GM19397 (cell line): ENCODE measurements around the gene SLC51B.
"Not testable (repeated sequence)": the region's sequence is repeated elsewhere in the genome, so short reads cannot be mapped to it uniquely, and the experiment has no call there.

Source experiments
- ATAC-seq: cut with Tn5 transposase; IDR thresholded peaks from one replicate; pipeline ENCODE4 v1.9.1; 2021; ENCODE audit warnings: mild to moderate bottlenecking, moderate library complexity; ENCODE audit not compliant: unreplicated experiment

The SLC51B gene

DNA sequence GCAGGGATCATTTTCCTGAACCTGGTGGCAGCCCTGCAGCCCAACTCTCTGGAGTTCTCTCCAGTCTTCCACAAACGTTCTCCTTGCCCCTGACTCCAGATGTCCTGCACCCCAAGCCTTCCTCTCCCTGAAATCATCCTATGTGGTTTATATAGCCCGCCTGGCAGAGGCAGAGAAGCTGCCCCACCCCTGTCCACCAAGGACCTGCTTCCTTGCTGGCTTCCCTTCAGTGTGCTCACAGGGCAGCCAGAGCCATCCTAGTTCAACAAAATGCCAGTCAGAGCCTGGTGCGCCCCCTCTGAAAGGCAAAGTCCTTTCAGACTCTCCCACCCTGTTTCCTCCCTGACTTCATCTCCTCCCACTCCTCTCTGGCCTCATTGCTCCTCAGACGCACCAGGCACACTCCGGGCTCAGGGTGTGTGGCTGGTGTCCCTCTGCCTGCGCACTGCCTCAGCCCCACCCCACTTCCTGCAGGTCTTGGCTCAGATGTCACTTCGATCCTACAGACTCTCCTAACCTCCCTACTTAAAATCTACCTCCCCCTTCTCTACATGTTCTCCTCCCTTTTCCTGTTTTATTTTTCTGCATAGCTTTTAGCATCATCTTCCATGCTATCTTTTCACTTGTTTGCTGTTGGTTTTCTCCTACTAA is 37.2 kb downstream of the SLC51B start:
- ATAC-seq, result no peak

DNA sequence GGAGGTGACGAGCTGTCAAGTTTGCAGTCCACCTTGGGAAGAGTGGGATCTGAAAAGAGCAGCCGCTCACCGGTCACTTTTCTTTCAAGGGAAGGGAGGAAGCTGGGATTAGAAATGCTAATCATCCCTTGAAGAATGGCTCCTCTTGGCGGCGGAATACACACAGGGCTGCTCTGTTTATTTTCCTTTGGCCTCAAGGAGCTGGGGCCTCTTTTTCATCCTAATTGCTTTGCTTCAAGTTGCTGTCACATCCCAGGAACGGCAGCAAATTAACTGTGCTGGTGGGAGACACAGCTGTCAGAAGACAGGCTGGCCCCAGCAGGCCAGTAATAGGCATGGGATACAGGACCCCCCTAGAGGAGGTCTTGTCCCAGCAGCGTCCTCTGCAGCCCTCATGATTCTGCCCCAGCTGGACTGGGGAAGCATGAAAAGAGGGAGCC is 38.1 kb downstream of the SLC51B start:
- ATAC-seq, result no peak

DNA sequence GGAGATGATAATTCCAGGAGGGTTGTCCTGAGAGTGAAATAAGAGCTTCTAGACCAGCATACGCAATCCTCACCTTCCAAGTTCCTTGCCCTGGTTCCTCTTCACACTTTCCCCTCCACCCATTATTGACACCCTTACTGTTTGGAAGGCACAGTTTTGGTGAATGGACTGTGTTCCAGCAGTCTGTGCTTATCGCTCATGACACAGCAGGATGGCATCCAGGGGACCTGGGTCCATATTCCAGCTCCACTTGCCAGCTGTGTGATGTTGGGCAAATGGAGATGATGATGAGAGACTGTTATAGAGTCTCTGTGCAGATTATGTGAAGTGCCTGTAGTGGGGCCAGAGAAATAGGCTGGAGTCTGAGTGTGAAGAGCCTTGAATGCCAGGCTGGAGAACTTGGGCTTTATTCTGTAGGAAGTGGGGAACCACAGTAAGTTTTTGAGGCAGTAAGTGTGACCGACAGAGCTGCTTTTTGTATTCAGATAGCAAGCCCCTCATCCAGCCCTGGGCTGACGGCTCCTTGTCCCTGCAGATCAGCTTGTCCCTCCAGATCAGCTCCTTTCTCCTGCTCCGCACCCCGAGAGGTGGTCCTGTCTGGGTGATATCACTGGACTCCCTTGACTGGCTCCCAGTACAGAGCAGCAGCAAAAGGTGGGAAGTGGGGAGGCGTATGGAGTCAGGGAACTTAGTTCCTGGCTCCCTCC is 39.5 kb downstream of the SLC51B start:
- no peak for ATAC-seq

DNA sequence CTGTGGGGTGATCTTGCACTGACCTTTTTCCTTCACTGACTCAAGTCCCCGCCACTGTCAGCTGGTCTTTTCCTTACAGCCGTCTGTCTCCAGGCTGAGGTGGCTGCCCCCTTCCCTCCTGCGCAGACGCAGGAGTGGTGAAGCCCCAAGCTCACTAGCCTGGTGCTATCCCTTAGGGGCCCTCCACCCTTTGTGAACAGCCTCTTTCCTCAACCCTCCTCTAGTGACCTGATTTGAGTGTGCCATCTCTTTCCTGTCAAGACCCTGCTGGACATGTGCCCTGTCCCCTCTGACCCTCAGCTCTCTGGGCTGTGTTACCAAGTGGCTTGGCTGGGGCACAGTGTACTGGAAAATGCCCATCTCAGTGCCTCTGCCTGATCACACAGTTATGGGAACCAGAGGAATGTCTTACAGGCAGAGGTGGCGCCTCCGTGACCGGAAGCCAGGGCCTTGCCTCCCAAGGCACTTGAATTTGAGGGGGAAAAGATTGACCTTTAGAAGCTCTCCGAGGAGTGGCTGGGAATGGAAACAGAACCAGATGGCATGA is 40.1 kb downstream of the SLC51B start:
- no peak for ATAC-seq

DNA sequence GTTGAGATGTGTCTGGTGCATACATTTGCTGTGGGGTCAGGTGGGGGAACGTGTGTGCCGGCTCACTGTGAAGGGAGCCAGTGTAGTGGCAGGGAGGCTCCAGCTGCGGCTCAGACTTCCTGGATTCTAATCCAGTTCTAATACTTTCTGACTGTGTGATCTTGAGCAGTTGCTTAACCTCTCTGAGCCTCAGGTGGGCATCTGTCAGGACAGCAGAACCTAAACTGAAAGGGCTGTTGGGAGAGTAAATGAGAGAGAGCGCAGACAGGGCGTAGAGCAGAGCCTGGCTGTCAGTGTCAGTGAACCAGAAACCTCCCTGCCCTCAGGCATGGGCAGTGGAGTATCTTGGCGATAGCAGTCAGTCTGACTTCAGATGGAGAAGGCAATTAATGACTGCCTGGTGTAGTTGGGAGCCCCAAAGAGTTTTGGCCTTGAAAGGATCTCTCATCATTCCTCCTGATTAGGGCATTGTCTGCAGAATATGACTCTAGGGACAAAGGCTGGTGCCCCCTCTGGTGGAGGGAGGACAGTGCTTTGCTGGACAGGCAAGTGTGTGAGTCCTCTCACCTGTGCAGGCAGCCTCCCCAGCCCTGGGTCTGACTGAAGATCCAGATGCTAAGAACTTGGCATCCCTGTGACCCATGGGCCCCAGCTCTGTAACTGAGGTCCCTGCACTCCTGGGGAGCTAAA is 40.9 kb downstream of the SLC51B start:
- ATAC-seq, result no peak

DNA sequence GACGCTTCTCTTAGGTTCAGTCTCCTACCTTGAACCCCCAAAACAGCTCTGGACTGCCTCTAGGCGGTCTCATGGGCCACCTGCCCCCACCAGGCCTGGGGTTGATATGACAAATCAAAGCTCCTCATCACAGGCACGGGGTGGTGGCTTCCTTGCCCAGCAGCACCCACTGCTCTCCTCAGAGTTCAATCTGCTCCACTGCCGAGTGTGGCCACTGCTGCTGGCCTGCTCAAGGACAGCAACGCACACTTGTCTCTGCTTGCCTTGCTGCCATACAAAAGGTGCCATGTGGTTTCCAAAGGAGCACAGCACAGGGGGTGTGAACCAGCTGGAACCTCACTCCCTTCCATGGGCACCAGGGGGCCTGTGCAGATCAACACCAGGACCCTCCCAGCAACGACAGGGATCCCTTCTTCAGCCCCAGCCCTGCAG is 41.5 kb downstream of the SLC51B start:
- no peak for ATAC-seq

DNA sequence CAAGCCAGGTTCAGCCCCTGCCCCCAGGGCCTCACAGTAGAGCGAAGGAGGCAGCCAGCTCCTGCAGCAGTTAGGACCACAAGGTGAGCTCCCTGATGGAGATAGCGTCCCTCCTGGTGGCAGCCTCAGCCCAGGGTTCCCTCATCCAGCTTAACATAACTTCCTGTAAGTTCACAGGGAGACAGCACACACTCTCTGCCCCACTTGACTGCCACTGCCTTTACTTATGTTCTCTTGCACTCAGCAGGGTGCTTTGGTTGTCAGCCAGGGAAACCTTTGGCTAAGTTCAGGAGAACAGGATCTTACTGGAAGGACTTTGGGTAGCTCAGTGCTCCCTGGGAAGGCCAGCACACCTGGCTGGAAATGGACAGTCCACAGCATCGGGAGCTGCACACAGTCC is 42.2 kb downstream of the SLC51B start:
- no peak for ATAC-seq

DNA sequence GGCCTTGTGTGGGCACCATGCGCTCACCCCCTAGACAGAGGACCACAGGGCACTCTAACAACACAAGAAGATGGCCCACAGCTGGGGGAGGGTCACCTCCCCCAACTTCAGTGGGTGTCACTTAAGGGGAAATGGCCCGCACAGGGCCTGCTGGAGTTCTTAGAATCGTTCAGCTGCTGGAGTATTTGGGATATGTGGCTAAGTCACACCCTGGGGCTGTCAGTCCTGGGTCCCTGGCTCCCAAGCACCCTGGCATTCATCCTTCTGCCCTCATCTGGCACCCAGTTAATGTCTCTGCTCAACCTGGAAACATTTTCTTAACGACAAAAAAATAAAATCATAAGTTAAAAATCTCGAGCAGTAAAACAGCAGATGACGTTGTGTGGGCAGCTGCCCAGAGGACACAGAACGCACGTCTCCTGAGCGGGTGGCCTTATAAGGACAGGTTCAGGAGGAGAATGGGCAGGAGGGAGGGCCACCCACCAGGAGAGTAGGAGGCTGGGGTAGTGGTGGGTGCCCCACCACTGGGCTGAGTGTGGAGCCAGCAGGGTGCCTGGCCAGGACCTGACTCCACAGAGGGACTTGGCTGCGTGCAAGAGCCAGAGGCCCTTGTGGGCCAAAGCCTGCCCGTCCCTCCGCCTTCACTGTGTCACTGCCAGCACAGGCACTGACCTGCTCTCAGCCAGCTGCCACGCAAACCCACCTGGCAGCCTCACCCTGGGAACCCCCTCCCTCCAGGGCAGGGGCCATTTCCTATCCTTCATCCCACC is 42.9 kb downstream of the SLC51B start:
- no peak for ATAC-seq

DNA sequence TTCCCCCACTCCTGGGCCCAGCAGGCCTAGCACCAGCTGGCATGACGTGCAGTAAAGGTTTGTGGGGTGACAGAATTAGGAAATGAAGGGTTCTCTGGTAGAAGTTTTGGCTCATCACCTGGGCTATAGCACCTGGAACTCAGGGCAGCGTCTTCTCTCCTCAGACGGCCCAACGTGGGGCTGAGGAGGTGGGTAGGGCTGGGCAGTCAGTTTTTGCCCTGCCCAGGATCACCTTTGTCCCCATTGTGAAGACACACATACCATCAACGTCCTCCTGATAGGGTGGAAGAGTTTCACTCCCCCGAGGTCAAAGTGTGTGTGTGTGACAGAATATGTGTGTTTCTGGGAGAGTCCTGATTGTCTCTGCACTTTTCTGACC is 43.4 kb downstream of the SLC51B start:
- ATAC-seq, result no peak

DNA sequence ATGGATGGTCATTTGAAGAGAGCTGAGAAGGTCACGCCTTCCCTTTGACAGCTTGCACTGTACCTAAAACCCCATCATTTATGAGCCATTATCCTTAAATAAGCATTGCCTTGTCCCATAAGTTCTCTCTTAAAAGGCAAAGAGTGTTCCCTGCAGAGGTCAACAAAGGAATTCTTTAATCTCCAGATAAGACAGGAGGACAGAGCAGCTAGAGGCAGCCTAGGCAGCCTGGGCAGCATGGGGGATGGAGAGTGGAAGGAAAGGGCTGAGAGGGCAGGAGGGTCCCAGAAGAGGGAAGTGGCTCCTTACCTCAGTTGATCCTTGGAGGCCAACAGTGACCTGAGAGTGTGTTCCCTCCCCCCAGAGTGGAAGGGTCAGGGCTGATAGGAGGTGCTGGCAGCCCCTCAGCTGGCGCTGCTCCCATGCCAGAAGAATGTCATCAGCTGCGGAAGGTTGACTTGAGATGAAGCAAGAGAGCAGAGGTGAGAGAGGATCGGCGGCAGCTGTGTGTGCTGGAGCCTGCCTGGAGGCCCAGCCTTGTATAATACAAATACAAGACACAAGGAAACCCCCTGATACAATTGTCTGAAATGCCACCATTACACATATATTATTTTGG is 44.1 kb downstream of the SLC51B start:
- ATAC-seq, result no peak

DNA sequence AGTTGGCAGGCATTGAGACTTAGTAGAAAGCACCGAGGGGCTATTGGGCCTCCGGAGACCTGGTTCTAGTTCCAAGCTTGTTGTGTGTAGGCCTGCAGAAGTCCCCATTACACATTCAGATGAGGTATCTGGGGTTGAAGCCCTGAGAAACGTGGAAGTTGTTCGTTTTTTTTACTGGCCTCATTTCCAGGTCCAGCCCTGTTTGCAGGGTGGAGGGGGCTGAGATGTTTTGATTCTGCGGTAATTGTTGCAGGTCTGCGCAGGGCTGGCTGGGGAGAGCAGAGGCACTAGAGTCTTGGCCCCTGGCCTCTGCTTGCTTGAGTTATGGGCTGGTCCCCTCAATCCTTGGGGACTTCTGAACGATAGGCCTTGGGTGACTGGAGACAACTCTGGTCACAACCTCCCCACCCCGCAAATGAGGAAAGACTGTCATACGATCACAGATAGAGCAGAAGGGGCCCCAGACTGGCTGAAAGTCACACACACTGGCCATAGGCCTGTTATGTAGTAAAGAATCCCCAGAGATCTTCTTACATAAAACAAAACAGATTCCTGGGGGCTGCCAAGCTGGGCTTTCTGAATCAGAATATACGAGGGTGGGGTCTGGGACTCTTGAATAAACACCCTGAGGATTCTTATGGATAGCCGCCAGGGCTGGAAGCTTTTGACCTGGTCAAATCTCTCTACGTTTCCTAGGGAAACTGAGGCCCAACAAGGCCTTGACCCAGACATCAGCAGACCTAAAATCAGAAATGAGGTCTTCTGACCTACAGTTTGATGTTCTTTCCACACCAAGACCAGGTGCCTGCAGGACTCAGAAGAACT is 47.0 kb downstream of the SLC51B start:
- ATAC-seq, result no peak

DNA sequence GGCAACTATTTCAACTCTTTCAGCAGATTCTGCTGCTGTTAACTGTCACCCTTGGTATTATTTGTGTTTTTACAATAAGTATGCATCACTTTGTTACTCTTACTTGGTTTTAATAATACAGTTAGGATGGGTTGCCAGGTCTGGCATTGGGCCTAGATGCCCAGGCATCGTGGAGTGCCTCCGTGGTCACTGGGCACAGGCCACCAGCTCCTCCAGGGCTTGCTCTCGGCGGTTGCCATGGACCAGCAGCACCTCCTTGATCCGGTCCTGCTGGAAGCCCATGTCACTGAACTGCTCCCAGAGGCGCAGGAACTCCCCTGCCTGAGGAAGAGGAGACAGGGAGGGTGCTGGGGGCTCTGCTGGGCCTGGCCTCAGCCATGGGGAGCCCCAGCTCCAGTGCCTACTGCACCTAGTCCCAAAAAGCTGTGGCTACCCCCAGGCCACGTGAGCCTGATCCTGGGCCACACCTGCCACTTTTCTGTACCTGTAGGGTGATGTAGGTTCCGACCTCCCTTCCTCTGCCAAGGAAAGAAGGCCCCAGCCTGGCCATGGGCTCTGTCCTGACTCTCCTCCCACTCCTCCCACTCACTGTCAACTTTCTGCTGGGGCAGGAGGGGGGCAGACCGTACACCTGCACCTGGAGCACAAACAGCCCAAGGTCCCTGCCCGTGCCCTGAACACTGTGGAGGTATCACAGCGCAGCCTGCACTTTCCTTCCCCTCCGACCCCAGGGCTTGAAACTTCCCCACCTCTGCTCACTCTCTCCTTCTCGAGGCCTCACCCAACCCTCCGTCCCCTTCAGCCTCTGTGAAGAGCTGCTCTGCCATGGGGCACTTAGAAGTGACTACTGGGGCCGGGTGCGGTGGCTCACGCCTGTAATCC is 48.0 kb downstream of the SLC51B start:
- no peak for ATAC-seq

DNA sequence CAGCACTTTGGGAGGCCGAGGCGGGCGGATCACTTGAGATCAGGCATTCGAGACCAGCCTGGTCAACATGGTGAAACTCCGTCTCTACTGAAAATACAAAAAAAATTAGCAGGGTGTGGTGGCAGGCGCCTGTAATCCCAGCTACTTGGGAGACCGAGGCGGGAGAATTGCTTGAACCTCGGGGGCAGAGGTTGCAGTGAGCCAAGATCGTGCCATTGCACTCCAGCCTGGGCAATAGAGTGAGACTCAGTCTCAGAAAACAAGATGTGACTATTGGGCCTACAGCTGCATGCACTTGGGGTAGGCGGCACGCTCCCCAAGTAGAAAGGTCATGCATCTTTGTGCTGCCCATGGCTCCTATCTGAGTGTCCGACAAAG is 48.6 kb downstream of the SLC51B start:
- not testable (repeated sequence) for ATAC-seq

DNA sequence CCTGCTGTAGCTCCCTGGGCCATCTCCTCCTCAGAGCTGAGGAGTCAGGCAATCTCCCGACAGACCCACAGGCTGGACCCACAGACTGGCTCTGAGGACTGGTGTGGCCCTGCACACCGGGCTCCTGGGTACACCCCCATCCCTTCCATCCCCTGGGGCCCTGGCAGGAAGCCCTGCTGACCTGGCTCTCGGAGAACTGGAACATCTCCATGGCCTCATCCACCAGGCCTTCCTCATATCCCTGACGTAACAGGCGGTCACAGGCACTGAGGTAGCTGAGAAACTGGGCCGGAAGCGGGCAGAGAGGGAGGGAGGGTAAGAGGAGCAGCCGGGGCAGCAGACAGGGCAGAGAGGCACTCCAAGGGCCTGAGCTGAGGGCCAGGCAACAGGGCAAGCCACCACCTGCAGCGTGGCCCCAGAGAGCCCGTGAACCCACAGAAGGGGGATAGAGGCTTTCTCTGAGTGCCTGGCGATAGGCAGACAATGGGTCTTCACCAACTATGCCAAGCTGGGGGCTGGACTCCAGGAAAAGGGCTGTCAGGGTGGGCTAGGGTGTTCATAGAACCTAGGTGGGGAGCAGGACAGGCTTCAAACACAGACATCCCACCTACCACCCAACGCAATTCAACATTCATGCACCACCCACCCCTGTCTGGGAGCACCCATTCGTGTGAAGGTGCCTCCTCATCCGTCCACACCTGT is 49.3 kb downstream of the SLC51B start:
- ATAC-seq, result no peak

DNA sequence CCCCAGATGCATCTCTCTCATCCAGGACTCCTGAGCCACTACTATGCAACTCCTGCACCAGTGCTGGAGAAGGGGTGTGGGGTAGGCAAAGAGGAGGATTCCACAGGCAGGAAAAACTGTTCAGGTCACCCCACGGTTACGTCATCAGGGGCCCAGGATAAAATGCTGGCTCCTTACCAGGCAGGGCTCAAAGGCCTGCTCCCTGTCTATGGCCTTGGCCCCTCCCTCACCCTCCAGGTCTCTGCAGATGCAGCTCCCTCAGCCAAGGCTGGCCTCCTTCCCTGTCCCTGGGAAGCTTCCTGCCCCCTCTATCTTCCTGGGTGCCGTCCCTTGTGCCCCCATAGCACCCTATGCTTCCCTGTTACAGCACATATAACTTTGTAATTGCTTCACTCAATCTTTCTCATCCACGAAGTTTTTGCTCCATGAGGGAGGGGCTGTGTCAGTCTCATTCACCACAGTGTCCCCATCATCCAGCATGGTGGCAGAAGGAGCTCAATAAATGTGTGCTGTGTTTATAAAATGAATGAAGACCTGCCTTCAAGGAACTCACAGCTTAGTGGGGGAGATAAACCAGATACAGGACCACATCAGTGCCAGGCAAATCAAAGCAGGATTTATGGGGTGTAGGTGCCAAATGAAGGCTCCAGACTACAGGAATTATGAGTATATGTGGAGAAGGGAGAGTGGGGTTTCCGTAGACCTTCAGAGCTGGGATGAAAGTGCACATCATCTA is 50.0 kb downstream of the SLC51B start:
- no peak for ATAC-seq

DNA sequence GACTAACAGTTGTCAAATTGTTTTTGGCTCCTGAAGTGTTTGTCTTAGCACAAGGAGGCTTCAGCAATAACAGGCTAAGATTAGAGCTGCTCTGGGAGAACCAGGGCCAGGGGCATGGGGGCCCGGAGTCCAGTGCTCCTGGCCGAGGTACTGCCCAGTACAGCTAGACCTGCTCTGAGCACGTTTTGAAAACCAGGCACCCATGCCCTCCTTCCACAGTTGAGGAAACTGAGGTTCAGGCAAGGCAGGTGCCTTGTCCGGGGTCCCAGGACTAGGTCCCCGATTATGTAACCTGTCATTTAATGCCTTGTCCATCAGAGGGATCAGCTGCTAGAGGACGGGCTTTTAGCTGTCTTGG is 50.5 kb downstream of the SLC51B start:
- ATAC-seq, result no peak

DNA sequence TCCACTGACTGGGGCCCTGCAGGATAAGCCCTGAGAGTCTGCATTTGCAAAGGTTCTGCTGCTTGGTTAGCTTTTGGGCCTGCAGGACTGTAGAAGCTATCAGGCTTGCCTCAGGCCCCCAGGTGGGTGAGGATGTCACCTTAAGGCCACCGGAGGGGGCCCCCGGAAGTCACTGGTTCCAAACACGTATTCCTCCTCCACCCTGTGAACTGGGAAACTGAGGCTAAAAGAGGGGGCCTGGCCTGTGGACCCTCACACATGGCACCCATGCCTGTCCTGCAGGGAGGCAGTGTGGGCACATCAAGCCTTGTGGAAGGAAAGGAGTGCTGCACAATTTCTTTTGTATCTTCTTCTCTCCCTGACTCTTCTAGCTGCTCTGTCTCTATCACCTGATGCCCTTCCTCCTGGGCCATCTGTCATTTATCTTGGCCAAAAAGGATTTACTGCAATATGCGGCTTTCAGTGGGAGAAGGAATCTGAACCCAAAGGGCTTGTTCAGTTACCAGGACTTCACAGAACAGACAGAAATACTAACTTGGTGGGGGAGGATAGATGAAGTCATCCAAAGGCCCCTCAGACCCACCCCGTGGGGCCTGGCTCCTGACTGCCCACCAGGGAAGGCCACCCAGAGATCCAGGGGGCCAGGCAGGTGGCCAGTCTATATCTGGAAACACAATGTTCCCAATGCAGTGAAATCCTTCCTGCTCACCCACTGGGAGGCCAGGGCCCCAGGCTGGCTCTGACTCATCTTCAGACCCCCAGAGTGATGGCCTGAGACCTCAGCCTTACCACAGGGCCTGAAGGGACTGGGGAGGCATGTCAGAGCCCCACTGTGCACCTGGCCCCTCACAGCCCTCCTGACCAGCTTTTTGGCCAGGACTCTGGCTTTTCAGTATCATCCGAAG is 51.5 kb downstream of the SLC51B start:
- no peak for ATAC-seq
